Epithelial cell of esophagus (primary cell): ENCODE results near the gene MBTPS1.
"Not testable (repeated sequence)": the region's sequence is repeated elsewhere in the genome, so short reads cannot be mapped to it uniquely, and the experiment has no call there.

Experiments
- DNase-seq: peaks from one replicate; pipeline ENCODE4 v3.0.0; 2010; ENCODE audit warnings: low read depth
- H3K4me3 ChIP-seq: 2 replicates; pipeline ENCODE4 v1.5.1; 2011; ENCODE audit warnings: mild to moderate bottlenecking, low read length, control low read depth
- TF ChIP-seq, protein P1 (sequence below): IDR thresholded peaks from 2 replicates; pipeline ENCODE4 v1.5.1; 2011; ENCODE audit warnings: low read depth, mild to moderate bottlenecking, low read length, control low read depth, inconsistent platforms; ENCODE audit not compliant: insufficient read depth; ENCODE audit errors: missing control alignments

The MBTPS1 gene

DNA sequence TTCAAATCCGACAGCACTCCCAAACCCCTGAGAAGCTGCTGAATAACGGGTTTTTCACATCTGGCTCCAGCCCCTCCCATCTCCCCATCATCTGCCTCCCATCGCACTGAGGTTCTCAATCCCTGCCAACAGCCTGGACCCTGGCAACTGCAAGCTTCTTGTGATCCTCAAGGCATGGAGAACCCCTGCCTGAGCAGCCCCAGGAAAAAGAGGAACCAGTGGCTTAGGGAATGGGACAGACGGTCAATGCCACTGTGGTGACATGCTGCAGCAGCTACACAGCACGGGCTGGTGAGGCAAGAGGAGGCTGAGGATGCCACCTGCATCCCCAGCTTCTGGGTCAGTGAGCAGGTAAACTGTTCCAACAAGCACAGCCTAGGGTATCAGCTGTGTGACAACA lies 3.3 kb upstream of the MBTPS1 start:
- DNase-seq: no peak
- H3K4me3 ChIP-seq: no peak overlapping the region
- TF ChIP-seq, protein P1, sequence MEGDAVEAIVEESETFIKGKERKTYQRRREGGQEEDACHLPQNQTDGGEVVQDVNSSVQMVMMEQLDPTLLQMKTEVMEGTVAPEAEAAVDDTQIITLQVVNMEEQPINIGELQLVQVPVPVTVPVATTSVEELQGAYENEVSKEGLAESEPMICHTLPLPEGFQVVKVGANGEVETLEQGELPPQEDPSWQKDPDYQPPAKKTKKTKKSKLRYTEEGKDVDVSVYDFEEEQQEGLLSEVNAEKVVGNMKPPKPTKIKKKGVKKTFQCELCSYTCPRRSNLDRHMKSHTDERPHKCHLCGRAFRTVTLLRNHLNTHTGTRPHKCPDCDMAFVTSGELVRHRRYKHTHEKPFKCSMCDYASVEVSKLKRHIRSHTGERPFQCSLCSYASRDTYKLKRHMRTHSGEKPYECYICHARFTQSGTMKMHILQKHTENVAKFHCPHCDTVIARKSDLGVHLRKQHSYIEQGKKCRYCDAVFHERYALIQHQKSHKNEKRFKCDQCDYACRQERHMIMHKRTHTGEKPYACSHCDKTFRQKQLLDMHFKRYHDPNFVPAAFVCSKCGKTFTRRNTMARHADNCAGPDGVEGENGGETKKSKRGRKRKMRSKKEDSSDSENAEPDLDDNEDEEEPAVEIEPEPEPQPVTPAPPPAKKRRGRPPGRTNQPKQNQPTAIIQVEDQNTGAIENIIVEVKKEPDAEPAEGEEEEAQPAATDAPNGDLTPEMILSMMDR: no peak

DNA sequence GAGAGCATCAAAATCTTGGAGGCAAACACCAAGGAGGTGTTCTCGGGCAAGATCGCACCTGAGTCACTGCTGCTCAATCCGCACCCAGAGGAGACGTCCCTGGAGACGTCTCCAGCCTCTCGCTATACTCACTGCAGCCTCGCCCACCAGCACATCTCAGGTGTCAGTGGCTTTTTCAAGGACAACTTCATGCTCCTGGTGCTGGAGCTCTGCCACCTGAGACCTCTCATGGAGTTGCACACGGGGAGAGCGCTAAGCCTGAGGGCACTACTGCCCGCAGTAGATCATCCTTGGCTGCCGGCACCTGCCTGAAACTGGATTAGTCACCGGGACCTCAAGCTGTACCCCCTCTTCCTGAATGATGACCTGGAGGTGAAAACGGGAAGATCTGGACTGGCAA lies 2.6 kb upstream of the MBTPS1 start:
- peak; percentile 46 for DNase-seq
- no peak overlapping the region for H3K4me3 ChIP-seq
- TF ChIP-seq, protein P1: no peak

DNA sequence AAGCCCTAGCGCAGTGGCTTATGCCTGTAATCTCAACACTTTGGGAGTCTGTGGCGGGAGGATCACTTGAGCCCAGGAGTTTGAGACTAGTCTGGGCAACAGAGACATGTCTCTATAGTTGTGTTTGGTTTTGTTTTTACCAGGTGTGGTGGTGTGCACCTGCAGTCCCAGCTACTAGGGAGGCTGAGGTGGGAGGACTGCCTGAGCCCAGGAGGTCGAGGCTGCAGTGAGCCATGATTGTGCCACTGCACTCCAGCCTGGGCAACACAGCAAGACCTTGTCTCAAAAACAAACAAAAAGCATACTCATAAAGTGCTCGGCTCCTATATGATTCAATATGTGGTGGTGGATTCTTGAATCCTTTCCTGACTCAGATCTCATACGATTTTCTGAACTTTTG lies 1.6 kb upstream of the MBTPS1 start:
- DNase-seq, H3K4me3 ChIP-seq: not testable (repeated sequence)

DNA sequence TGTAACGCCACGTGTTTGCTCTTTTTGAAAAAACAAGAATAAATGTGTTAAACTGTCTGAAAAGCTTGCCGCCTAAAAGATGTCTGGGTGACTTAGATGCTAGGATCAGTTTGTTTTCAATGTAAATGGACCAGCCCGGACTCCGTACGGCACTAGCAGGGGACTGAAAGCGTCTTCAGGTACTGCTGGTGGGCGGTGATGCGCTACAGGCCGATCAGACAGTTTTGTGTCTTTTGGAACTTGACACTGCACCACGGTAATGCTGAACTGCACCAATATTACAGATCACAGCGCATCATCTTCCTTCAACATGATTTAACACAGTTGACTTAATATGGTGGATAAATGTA lies 727 bp upstream of the MBTPS1 start:
- DNase-seq: peak; percentile 29
- TF ChIP-seq, protein P1: no peak
- peak overlapping the region; percentile 77 for H3K4me3 ChIP-seq

DNA sequence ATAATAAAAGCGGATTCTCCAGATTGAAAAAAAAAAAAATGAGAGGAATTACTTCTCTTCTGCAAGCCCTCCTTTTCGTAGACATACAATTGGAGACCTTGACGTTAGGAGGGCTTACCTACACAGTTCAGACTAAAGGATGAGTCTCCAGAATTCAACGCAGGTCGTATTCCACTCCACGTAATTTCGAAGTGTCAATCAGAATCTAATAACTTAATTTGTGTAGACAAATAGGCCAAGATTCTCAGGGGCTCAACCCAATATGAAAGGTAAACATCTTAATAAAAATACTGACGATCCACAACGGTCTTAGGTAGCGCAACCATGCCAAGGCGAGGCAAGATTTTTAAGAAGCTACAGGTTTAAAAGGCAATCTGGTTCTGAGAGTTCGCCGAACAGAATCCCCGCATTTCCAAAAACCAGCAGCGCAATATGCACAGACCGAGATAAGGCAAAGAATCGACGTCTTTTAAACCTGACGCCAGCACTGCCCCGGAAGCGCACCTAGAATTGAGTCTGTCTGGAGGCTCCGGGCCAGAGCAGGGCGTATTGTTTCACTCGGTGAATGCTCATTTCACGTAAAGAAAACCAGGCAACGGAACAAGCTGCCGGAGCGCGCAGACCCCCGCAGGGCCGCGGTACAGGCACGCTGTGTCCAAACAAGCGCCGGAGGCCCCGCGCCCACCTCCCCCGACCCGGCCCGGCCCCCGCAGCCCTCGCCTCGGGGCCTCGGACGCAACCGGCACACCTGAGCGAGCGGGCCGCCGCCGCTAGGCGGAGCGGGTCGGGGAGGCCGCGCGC lies 623 bp downstream of the MBTPS1 start:
- H3K4me3 ChIP-seq: peak overlapping the region; percentile 77
- TF ChIP-seq, protein P1: no peak
- peak; percentile 56 for DNase-seq

DNA sequence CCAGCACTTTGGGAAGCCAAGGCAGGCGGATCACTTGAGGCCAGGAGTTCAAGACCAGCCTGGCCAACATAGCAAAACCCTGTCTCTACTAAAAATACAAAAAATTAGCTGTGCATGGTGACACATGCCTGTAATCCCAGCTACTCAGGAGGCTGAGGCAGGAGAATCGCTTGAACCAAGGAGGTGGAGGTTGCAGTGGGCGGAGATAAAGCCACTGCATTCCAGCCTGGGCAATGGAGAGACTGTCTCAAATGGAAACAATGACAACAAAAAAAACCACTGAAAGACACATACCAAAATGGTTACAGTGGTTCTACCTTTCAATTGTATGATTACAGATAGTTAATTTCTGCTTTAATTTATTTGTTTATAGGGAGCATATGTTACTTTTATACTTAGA lies 4.8 kb downstream of the MBTPS1 start:
- H3K4me3 ChIP-seq, DNase-seq: not testable (repeated sequence)

DNA sequence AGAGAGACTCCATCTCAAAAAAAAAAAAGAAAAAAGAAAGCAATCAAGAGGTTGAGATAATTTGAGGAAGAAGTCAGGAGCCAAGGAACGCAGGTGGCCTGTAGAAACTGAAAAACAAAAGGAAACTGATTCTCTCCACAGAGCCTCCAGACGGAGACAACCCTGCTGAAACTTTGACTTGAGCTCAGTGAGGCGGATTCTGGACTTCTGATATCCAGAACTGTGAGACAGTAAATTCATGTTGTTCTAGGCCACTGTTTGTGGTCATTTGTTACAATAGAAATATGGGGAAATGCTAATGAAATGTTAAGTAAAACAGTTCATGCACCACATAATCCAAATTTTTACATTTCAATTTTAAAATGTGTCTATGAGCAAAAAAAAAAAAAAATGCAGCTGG lies 5.2 kb downstream of the MBTPS1 start:
- no peak for DNase-seq
- TF ChIP-seq, protein P1: no peak
- no peak overlapping the region for H3K4me3 ChIP-seq

DNA sequence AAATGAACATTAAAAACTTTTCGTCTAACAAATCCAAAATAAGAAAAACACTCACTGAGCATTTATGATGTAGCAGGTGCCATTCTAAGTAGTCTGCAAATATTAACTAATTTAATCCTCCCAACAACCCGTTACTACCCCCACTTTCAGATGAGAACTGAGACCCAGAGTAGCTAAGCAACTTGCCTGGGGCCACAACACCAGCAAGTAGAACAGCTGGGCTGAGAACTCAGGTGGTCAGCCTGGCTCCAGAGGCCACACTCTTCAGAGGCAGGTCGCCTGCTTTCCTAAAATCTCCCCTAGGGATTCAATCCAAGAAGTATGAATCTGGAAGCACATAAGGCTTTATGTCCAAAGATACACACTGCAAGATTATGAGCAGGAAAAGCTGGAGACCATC lies 6.2 kb downstream of the MBTPS1 start:
- no peak for DNase-seq
- H3K4me3 ChIP-seq: no peak overlapping the region
- TF ChIP-seq, protein P1: no peak
